ENCODE results near the gene REG1A. TPM values are rescaled to one million over a fixed set of nuclear protein-coding genes. Genes with fewer than 3 reads are reported as not detected.

Gene REG1A
- polyA plus RNA-seq, 1 donor (not counting 4 experiments of a cell fraction or from before 2014, with no cell fraction given) = not detected

DNA sequence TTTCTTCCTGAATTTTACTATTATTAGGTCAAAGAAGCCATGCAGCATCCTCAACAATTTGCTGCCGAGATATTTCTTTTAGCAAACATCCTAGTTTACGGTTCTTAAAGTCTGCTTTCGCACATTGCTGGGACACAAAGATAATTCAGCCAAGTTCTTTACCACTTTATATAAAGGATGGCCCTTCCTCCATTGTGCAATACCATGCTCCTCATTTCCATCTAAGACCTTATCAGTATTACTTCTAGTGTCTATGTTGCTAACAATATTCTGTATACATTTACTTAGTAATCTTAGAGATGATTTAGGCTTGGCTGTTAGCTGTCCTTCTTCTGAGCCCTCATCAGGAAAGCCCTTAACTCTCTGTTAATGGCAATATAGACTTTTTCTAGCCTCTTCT is 8.0 kb upstream of the REG1A start:
- H3K9ac ChIP-seq (ENCODE audit: control insufficient read depth, extremely low read depth, insufficient read depth, low read length) = no peak overlapping the region
- FAIRE-seq = no peak
- dilution Hi-C loops (cut with MboI; ENCODE audit: extremely low pct_ligation_motif_present, low sequenced_read_pairs) = no loop called here

DNA sequence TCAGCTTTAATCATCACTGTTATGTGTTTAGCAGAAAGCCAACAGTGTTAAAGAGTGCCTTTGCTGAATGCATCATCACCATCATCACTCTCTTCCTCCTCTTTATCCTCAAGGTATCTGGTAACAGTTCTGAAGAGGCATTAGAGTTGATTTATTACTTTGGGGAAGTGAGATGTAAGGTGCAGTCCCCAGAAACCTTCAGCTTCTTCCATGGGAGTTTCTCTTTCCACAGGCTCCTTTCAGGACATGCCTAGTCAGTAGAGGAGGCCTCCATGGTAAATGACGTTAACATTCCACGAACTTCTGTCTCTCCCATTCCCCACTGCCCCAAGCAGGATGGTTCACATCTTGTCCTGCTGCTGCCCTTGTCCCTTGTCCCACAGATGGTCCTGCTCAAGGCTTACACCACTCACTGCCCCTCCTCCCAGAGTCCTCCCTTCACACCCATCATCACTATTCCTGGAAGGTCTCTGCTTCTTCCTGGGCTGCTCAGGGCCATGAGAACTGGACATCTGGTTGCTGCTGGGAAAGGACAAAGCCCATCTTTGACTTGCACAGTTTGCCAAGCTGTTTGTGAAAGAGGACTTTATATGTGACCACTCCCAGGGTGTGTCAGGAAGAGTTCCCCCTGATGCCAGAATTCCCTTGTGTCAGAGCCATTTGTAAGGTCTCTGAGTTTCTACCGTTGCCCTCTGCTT is 5.3 kb upstream of the REG1A start:
- Histone ChIP-seq H2AFZ (ENCODE audit: control insufficient read depth, low read length) (no peak overlapping the region), H3K27me3 (ENCODE audit: control insufficient read depth, extremely low read depth, insufficient read depth, low read length) (no peaks in the 10 kb centered on the region)

More for the DNA sequence above, 8.0 kb upstream of the REG1A start:
- DNase-seq (ENCODE audit: low read depth, low spot score) = no peak
- no peaks in the 10 kb centered on the region for H3K4me1 ChIP-seq (ENCODE audit: control insufficient read depth, extremely low read depth, insufficient read depth, low read length)
- no peak overlapping the region for H3K27ac ChIP-seq (ENCODE audit: control insufficient read depth, insufficient read depth, low read length)
- H3K4me3 ChIP-seq (ENCODE audit: control insufficient read depth in 2 of 3, extremely low read depth in 1 of 3, insufficient read depth in 2 of 3, low read depth in 1 of 3, low read length in 3 of 3) = no peak overlapping the region
- TF ChIP-seq, protein P1, sequence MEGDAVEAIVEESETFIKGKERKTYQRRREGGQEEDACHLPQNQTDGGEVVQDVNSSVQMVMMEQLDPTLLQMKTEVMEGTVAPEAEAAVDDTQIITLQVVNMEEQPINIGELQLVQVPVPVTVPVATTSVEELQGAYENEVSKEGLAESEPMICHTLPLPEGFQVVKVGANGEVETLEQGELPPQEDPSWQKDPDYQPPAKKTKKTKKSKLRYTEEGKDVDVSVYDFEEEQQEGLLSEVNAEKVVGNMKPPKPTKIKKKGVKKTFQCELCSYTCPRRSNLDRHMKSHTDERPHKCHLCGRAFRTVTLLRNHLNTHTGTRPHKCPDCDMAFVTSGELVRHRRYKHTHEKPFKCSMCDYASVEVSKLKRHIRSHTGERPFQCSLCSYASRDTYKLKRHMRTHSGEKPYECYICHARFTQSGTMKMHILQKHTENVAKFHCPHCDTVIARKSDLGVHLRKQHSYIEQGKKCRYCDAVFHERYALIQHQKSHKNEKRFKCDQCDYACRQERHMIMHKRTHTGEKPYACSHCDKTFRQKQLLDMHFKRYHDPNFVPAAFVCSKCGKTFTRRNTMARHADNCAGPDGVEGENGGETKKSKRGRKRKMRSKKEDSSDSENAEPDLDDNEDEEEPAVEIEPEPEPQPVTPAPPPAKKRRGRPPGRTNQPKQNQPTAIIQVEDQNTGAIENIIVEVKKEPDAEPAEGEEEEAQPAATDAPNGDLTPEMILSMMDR (optimal IDR thresholded peaks at IDR 0.05 in 1 of 3, IDR thresholded peaks at IDR 0.05 in 1 of 3, conservative IDR thresholded peaks at IDR 0.05 in 1 of 3; ENCODE audit: extremely low read depth in 1 of 3, insufficient read depth in 2 of 3, low read length in 3 of 3) = no peak
- no peak for TF ChIP-seq EZH2 (IDR thresholded peaks at IDR 0.05; ENCODE audit: low read length)
- no peaks in the 10 kb centered on the region for H3K36me3 ChIP-seq (ENCODE audit: control insufficient read depth in 2 of 2, extremely low read depth in 1 of 2, insufficient read depth in 2 of 2, low read length in 2 of 2)
- H4K20me1 ChIP-seq (ENCODE audit: control insufficient read depth, extremely low read depth, insufficient read depth, low read length) = no peaks in the 10 kb centered on the region
- no peak overlapping the region for H2AFZ ChIP-seq (ENCODE audit: control insufficient read depth, low read length)
- H3K9me3 ChIP-seq (ENCODE audit: control insufficient read depth, low read depth, low read length) = no peaks in the 10 kb centered on the region
- H3K4me2 ChIP-seq (ENCODE audit: control insufficient read depth, extremely low read depth, insufficient read depth, low read depth, low read length) = no peak overlapping the region
- no peaks in the 10 kb centered on the region for H3K27me3 ChIP-seq (ENCODE audit: control insufficient read depth, extremely low read depth, insufficient read depth, low read length)
- H3K79me2 ChIP-seq (ENCODE audit: control insufficient read depth, insufficient read depth, low read length) = no peaks in the 10 kb centered on the region
- H3K9me1 ChIP-seq (ENCODE audit: control insufficient read depth, extremely low read depth, insufficient read depth, low read length) = no peaks in the 10 kb centered on the region

More for the DNA sequence above, 5.3 kb upstream of the REG1A start:
- Histone ChIP-seq H3K9ac (ENCODE audit: control insufficient read depth, extremely low read depth, insufficient read depth, low read length) (no peak overlapping the region), H3K9me3 (ENCODE audit: control insufficient read depth, low read depth, low read length) (no peaks in the 10 kb centered on the region), H3K36me3 (ENCODE audit: control insufficient read depth in 2 of 2, extremely low read depth in 1 of 2, insufficient read depth in 2 of 2, low read length in 2 of 2) (no peaks in the 10 kb centered on the region), H3K79me2 (ENCODE audit: control insufficient read depth, insufficient read depth, low read length) (no peaks in the 10 kb centered on the region), H3K4me1 (ENCODE audit: control insufficient read depth, extremely low read depth, insufficient read depth, low read length) (no peaks in the 10 kb centered on the region), H3K4me2 (ENCODE audit: control insufficient read depth, extremely low read depth, insufficient read depth, low read depth, low read length) (no peak overlapping the region), H3K9me1 (ENCODE audit: control insufficient read depth, extremely low read depth, insufficient read depth, low read length) (no peaks in the 10 kb centered on the region), H3K4me3 (ENCODE audit: control insufficient read depth in 2 of 3, extremely low read depth in 1 of 3, insufficient read depth in 2 of 3, low read depth in 1 of 3, low read length in 3 of 3) (no peak overlapping the region), H3K27ac (ENCODE audit: control insufficient read depth, insufficient read depth, low read length) (no peak overlapping the region), H4K20me1 (ENCODE audit: control insufficient read depth, extremely low read depth, insufficient read depth, low read length) (no peaks in the 10 kb centered on the region)
- TF ChIP-seq, protein P1 (optimal IDR thresholded peaks at IDR 0.05 in 1 of 3, IDR thresholded peaks at IDR 0.05 in 1 of 3, conservative IDR thresholded peaks at IDR 0.05 in 1 of 3; ENCODE audit: extremely low read depth in 1 of 3, insufficient read depth in 2 of 3, low read length in 3 of 3) = no peak
- TF ChIP-seq EZH2 (IDR thresholded peaks at IDR 0.05; ENCODE audit: low read length) = no peak
- dilution Hi-C loops (cut with MboI; ENCODE audit: extremely low pct_ligation_motif_present, low sequenced_read_pairs) = no loop called here
- DNase-seq (ENCODE audit: low read depth, low spot score) (no peak), FAIRE-seq (no peak)
